Left cardiac atrium (tissue), 4 donors: Measurements from ENCODE around the gene RAMACL. TPM values are rescaled to one million over a fixed set of nuclear protein-coding genes. Genes with fewer than 3 reads are reported as not detected.

Experiments
- ATAC-seq, 2 donors: fragments of 200-7000 bp; cut with Tn5 transposase; one replicate each; pipeline ENCODE4 v1.9.1; 2020; ENCODE audit warnings: mild to moderate bottlenecking in 2 of 2, moderate library complexity in 2 of 2
- DNase-seq: peaks from one replicate; pipeline ENCODE4 v3.0.0-alpha.2; 2020
- intact Hi-C, 2 donors: fragments of 100-400 bp; cut with DNase I; formaldehyde crosslinking; loops; one replicate each; pipeline versions ENCODE4 v1.14.1 to v1.15.1; 2022 to 2023
- total RNA-seq, 2 donors: library from RNA; stranded (reverse); fragmentation: NEBNext Ultra II Directional; extraction: Animal tissue kit (Norgen Biotek cat#: 25700); gene quantifications; one replicate each; pipeline ENCODE4 v1.2.1, GENCODE V29; 2021
- donor health status: DM: no; HTN: yes; CAD: no.
- donor health status: DM: no; HTN: yes; CAD: no; lungs with severe emphysema.
- donor health status: DM: yes; HTN: yes; CAD: no.
- donor health status: Dilated cardiomyopathy.

The RAMACL gene
- total RNA-seq, 2 donors from 2014 or later: 0.71 to 1.6 TPM

GRCh38 chr6:166618866-166619761 lies 32.6 kb upstream of the RAMACL start:
- no peak for DNase-seq
- no peak for ATAC-seq
- intact Hi-C loops: loop anchor here (10.0 kb wide), 1 partner anchor 64 kb away; no protein-coding TSS in a partner anchor

- ATAC-seq: no peak
- intact Hi-C loops: loop anchor here (10.0 kb wide), 1 partner anchor 63 kb away; no protein-coding TSS in a partner anchor
- no peak for DNase-seq
These were observed 31.8 kb upstream of the RAMACL start for GRCh38 chr6:166618251-166618650.

- no peak for DNase-seq
- no peak for ATAC-seq
- intact Hi-C loops: loop anchor here (10.0 kb wide), 1 partner anchor 63 kb away; no protein-coding TSS in a partner anchor
These were observed 30.9 kb upstream of the RAMACL start for GRCh38 chr6:166617359-166617758.

GRCh38 chr6:166616261-166617238 lies 30.1 kb upstream of the RAMACL start:
- intact Hi-C loops: loop anchor here (10.0 kb wide), 1 partner anchor 62 kb away; no protein-coding TSS in a partner anchor
- ATAC-seq: no peak
- no peak for DNase-seq

GRCh38 chr6:166615059-166615770 lies 28.7 kb upstream of the RAMACL start:
- intact Hi-C loops: loop anchor here (10.0 kb wide), 1 partner anchor 60 kb away; no protein-coding TSS in a partner anchor
- ATAC-seq (peak; percentile 81 to 82), DNase-seq (peak; percentile 71)

- no peak for DNase-seq
- intact Hi-C loops: loop anchor here (10.0 kb wide), 1 partner anchor 60 kb away; no protein-coding TSS in a partner anchor
- ATAC-seq: peak in 1 of 2 donors; percentile 6
These were observed 28.1 kb upstream of the RAMACL start for GRCh38 chr6:166614589-166614988.

GRCh38 chr6:166614171-166614583 lies 27.7 kb upstream of the RAMACL start:
- intact Hi-C loops: loop anchor here (10.0 kb wide), 1 partner anchor 59 kb away; no protein-coding TSS in a partner anchor
- ATAC-seq: peak in 1 of 2 donors; percentile 6
- DNase-seq: no peak

GRCh38 chr6:166613027-166613426 lies 26.5 kb upstream of the RAMACL start:
- DNase-seq: no peak
- no peak for ATAC-seq
- intact Hi-C loops: loop anchor here (10.0 kb wide), 1 partner anchor 58 kb away; no protein-coding TSS in a partner anchor

- intact Hi-C loops: loop anchor here (10.0 kb wide), 1 partner anchor 58 kb away; no protein-coding TSS in a partner anchor
- peak; percentile 39 to 64 for ATAC-seq
These were observed 26.0 kb upstream of the RAMACL start for GRCh38 chr6:166612471-166612881.

GRCh38 chr6:166611631-166612030 lies 25.2 kb upstream of the RAMACL start:
- DNase-seq: no peak
- ATAC-seq: no peak

More at GRCh38 chr6:166612471-166612881, 26.0 kb upstream of the RAMACL start:
- no peak for DNase-seq

GRCh38 chr6:166610069-166610468 lies 23.6 kb upstream of the RAMACL start:
- intact Hi-C loops: loop anchor here (10.0 kb wide), 1 partner anchor 55 kb away; no protein-coding TSS in a partner anchor
- DNase-seq: no peak
- ATAC-seq: no peak

More at GRCh38 chr6:166611631-166612030, 25.2 kb upstream of the RAMACL start:
- intact Hi-C loops: loop anchor here (10.0 kb wide), 1 partner anchor 57 kb away; no protein-coding TSS in a partner anchor

GRCh38 chr6:166608774-166609173 lies 22.3 kb upstream of the RAMACL start:
- ATAC-seq (no peak), DNase-seq (no peak)
- intact Hi-C loops: no loop called here

GRCh38 chr6:166605752-166606151 lies 19.3 kb upstream of the RAMACL start:
- ATAC-seq: no peak
- intact Hi-C loops: no loop called here
- no peak for DNase-seq

GRCh38 chr6:166604911-166605310 lies 18.4 kb upstream of the RAMACL start:
- intact Hi-C loops: no loop called here
- no peak for DNase-seq

GRCh38 chr6:166604328-166604727 lies 17.9 kb upstream of the RAMACL start:
- DNase-seq (no peak), ATAC-seq (no peak)
- intact Hi-C loops: no loop called here

More at GRCh38 chr6:166604911-166605310, 18.4 kb upstream of the RAMACL start:
- no peak for ATAC-seq

- intact Hi-C loops: no loop called here
- DNase-seq (no peak), ATAC-seq (no peak)
These were observed 16.7 kb upstream of the RAMACL start for GRCh38 chr6:166603043-166603690.

- ATAC-seq (no peak), DNase-seq (no peak)
- intact Hi-C loops: no loop called here
These were observed 15.5 kb upstream of the RAMACL start for GRCh38 chr6:166601956-166602355.

- no peak for DNase-seq
- ATAC-seq: no peak
- intact Hi-C loops: no loop called here
These were observed 14.5 kb upstream of the RAMACL start for GRCh38 chr6:166600931-166601330.
